Tibial artery (tissue), 4 donors: ENCODE results near the gene CTNND2.

Source experiments
- DNase-seq, 2 donors: peaks; one replicate each; pipeline ENCODE4 v3.0.0-alpha.2; 2019
- H3K27ac ChIP-seq, 2 donors: fragments of 200-600 bp; sonication (generic) in 1 of 2; 1 replicate in 1 of 2; 2 replicates in 1 of 2; pipeline ENCODE4 v1.5.1; 2018 to 2019; ENCODE audit warnings: mild to moderate bottlenecking in 1 of 2
- H3K27me3 ChIP-seq, 2 donors: fragments of 200-600 bp; sonication (generic) in 1 of 2; one replicate each; pipeline versions ENCODE4 v1.5.1 to v1.6.0; 2016 to 2019
- H3K36me3 ChIP-seq, 3 donors: fragments of 200-600 bp; sonication (generic) in 2 of 3; one replicate each; pipeline ENCODE4 v1.5.1; 2016 to 2019; ENCODE audit warnings: mild to moderate bottlenecking in 2 of 3
- H3K4me1 ChIP-seq, 4 donors: fragments of 200-600 bp; sonication (generic) in 2 of 4; 1 replicate in 3 of 4; 2 replicates in 1 of 4; pipeline ENCODE4 v1.5.1; 2016 to 2019
- H3K4me3 ChIP-seq, 2 donors: fragments of 200-600 bp; sonication (generic) in 1 of 2; 1 replicate in 1 of 2; 2 replicates in 1 of 2; pipeline ENCODE4 v1.5.1; 2018 to 2019; ENCODE audit warnings: mild to moderate bottlenecking in 2 of 2
- H3K9me3 ChIP-seq, 3 donors: fragments of 200-600 bp; sonication (generic) in 1 of 3; one replicate each; pipeline ENCODE4 v1.5.1; 2016 to 2019
- intact Hi-C: fragments of 100-400 bp; cut with DNase I; formaldehyde crosslinking; loops from one replicate; pipeline ENCODE4 v1.15.0; 2023; ENCODE audit warnings: low total_unique reads
- TF ChIP-seq, protein P1 (sequence below), 2 experiments: fragments of 200-600 bp in 1 of 2; fragments of 450-650 bp in 1 of 2; IDR thresholded peaks; one replicate each; pipeline ENCODE4 v1.5.1; 2017 to 2019; ENCODE audit warnings: antibody characterized with exemption in 2 of 2, mild to moderate bottlenecking in 1 of 2, moderate library complexity in 1 of 2

The CTNND2 gene

DNA sequence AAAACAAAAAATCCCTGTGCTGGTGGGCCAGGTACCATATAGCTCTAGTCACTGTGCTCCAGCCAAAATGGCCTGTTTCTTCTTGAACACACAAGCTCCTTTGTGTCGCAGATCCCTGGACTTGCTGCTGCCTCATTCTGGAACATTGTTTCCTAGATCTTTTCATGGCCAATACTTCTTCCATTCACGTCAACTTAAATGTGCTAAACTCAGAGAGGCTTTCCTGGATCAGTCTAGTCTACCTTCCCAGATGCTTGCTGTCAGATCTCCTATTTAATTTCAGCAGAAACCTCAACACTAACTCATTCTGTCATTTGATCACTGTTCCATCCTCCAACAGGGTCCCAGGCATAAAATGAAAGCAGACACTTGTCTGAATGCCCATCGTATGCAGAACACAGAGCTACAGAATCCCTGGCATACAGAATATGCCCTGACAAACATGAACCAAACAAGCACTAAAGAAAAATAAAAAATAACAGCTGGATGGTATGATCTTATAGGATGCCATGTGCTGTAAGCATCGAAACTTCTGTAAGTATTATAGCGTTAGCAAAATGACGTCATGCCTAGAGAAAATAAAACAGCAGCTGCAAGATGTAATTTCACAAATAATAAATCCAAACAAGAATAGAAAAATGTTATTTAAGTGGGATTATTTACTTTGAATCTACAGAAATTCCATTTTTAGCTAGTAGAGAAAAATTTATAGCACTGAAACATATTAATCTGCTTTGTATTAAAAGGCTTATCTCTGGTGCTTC is 739.5 kb downstream of the CTNND2 start:
- H3K4me1 ChIP-seq = no peaks in the 10 kb centered on the region
- no peaks in the 10 kb centered on the region for H3K9me3 ChIP-seq
- H3K27ac ChIP-seq = no peak overlapping the region
- H3K4me3 ChIP-seq = no peak overlapping the region
- DNase-seq = no peak
- TF ChIP-seq, protein P1, sequence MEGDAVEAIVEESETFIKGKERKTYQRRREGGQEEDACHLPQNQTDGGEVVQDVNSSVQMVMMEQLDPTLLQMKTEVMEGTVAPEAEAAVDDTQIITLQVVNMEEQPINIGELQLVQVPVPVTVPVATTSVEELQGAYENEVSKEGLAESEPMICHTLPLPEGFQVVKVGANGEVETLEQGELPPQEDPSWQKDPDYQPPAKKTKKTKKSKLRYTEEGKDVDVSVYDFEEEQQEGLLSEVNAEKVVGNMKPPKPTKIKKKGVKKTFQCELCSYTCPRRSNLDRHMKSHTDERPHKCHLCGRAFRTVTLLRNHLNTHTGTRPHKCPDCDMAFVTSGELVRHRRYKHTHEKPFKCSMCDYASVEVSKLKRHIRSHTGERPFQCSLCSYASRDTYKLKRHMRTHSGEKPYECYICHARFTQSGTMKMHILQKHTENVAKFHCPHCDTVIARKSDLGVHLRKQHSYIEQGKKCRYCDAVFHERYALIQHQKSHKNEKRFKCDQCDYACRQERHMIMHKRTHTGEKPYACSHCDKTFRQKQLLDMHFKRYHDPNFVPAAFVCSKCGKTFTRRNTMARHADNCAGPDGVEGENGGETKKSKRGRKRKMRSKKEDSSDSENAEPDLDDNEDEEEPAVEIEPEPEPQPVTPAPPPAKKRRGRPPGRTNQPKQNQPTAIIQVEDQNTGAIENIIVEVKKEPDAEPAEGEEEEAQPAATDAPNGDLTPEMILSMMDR (IDR thresholded peaks at IDR 0.05) = no peak
- H3K27me3 ChIP-seq = no peaks in the 10 kb centered on the region
- no peaks in the 10 kb centered on the region for H3K36me3 ChIP-seq
- intact Hi-C loops = no loop called here

DNA sequence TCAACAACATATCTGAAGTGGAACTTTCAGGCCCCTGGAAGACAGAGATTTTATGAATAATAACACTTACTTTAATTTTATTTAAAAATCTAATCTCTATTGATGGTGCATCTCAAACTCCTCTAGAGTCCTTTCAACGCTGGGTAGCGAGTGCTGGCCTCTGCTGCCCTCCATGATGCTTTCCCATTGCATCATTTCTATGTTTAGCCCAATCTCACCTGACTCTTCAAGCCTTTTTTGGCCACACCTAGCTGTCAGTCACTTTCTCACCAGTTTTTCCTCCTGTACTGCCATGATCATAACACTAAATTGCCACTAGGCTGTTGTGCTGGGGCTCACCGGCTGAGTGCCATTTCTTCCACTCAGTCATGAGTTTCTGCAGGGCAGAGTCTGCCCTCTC is 747.1 kb downstream of the CTNND2 start:
- TF ChIP-seq, protein P1 (IDR thresholded peaks at IDR 0.05) = no peak
- Histone ChIP-seq H3K9me3 (no peaks in the 10 kb centered on the region), H3K27ac (no peak overlapping the region), H3K4me3 (no peak overlapping the region), H3K27me3 (peaks cover 0 to 3% of the 10 kb centered on the region in 2 donors), H3K36me3 (no peaks in the 10 kb centered on the region), H3K4me1 (no peaks in the 10 kb centered on the region)
- no peak for DNase-seq
- intact Hi-C loops = no loop called here

DNA sequence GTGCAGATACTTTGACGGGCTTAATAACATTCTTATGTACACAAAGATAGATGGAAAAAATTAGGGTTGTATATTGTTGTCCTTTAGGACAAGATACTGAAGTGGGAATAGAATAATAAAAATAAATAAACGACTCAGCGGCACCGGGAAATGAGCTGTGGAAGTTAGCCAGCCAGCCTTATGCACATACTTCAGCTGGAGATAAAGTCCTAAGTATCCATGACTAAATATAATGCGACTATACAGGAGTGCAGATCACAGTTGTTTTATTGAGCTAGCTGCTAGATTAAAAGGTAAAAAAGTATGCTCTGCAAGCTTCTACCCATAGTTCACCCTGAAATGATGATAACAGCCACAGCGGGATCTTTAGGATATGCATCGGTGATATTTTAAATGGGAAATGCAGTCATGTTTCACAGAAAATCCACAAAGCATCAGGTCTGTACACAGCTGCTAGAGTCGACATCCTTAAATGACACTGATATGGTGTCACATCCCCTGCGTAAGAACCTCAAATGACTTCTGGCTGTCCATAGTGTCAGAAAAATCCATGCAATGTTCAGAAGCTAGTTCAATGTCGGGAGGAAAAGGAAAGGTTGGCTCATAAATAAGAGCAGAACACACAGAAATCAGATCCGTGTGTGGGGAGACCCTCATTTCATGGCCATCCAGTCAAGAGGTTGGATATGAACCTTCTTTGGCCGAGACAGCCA is 750.4 kb downstream of the CTNND2 start:
- no peaks in the 10 kb centered on the region for H3K36me3 ChIP-seq
- no peak for DNase-seq
- H3K4me3 ChIP-seq = no peak overlapping the region
- intact Hi-C loops = no loop called here
- no peak overlapping the region for H3K27ac ChIP-seq
- H3K27me3 ChIP-seq = peaks cover 0 to 3% of the 10 kb centered on the region in 2 donors
- TF ChIP-seq, protein P1 (IDR thresholded peaks at IDR 0.05) = no peak
- no peaks in the 10 kb centered on the region for H3K9me3 ChIP-seq
- no peaks in the 10 kb centered on the region for H3K4me1 ChIP-seq

DNA sequence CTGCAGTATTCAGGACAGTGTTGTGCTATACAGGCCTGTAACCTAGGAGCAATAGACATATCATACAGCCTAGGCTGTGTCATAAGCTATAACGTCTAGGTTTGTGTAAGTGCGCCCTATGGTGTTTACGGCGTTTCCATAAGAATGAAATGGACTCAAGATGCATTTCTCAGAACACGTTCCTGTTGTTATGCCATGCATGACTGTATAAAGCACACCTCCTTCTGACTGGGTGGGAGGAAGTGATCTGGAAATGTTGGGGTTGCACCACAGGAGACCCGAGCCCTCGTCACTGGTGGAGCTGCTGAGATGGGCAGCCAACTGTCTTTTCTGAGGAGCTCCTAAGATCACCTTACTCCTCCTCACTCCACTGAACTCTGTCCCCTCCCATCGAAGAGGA is 751.9 kb downstream of the CTNND2 start:
- no peaks in the 10 kb centered on the region for H3K9me3 ChIP-seq
- H3K27me3 ChIP-seq = peaks cover 0 to 3% of the 10 kb centered on the region in 2 donors
- H3K36me3 ChIP-seq = no peaks in the 10 kb centered on the region
- no peaks in the 10 kb centered on the region for H3K4me1 ChIP-seq
- H3K4me3 ChIP-seq = no peak overlapping the region
- TF ChIP-seq, protein P1 (IDR thresholded peaks at IDR 0.05) = no peak
- no peak overlapping the region for H3K27ac ChIP-seq
- DNase-seq = no peak
- intact Hi-C loops = no loop called here

DNA sequence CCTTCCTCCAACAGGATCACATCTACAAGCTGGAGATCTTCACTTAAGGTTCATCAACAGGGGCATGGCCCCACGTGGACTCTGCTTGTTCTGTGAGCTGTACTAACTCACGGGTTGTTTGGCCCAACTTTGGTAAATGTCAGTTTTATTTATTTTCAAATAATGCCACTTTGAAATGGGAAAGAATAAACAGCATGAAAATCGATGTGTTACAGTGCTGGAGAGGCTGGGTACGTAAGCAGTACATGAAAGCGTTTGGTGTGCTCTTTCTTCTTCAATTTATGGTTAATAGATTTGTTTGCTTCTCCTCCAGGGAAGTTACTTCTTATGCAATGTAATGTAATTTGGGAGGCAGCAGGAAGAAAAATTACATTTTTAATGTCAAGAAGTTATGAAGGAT is 753.3 kb downstream of the CTNND2 start:
- H3K27ac ChIP-seq = no peak overlapping the region
- no peaks in the 10 kb centered on the region for H3K27me3 ChIP-seq
- no peak for DNase-seq
- no peaks in the 10 kb centered on the region for H3K4me1 ChIP-seq
- no peak overlapping the region for H3K4me3 ChIP-seq
- TF ChIP-seq, protein P1 (IDR thresholded peaks at IDR 0.05) = no peak
- no peaks in the 10 kb centered on the region for H3K9me3 ChIP-seq
- H3K36me3 ChIP-seq = no peaks in the 10 kb centered on the region
- intact Hi-C loops = no loop called here
